Amygdala (tissue), 56 donors: Measurements from ENCODE around the gene MRPS18B.
A peak's percentile ranks its signal among the peaks of the same experiment; 100 is the strongest.

Experiments
- DNase-seq, 56 donors: peaks; one replicate each; lab custom pipeline; 2025; lab: John Stamatoyannopoulos, UW

Gene MRPS18B

GRCh38 chr6:30601815-30602641, 15.6 kb upstream of the MRPS18B start:
- DNase-seq, result peak in 1 of 56 donors; percentile 14

GRCh38 chr6:30603961-30604360, 13.7 kb upstream of the MRPS18B start:
- no peak for DNase-seq

- no peak for DNase-seq
Measured at GRCh38 chr6:30610065-30610464, 7.6 kb upstream of the MRPS18B start.

GRCh38 chr6:30611150-30611855, 6.3 kb upstream of the MRPS18B start:
- DNase-seq, result no peak

- DNase-seq, result no peak
Measured at GRCh38 chr6:30611856-30612194, 5.8 kb upstream of the MRPS18B start.

- DNase-seq, result no peak
Measured at GRCh38 chr6:30612213-30612612, 5.4 kb upstream of the MRPS18B start.

- no peak for DNase-seq
Measured at GRCh38 chr6:30612687-30613248, 4.9 kb upstream of the MRPS18B start.

GRCh38 chr6:30613251-30614043, 4.2 kb upstream of the MRPS18B start:
- no peak for DNase-seq

- DNase-seq, result peak in 5 of 56 donors; percentile 10 to 43 (median 15)
Measured at GRCh38 chr6:30614044-30614842, 3.4 kb upstream of the MRPS18B start.

- DNase-seq, result peak in 55 of 56 donors; percentile 12 to 95 (median 79)
Measured at GRCh38 chr6:30614843-30615218, 2.8 kb upstream of the MRPS18B start.

GRCh38 chr6:30615219-30615957, 2.3 kb upstream of the MRPS18B start:
- peak in 23 of 56 donors; percentile 13 to 60 (median 30) for DNase-seq

GRCh38 chr6:30615958-30616810, 1.5 kb upstream of the MRPS18B start:
- DNase-seq, result peak in 6 of 56 donors; percentile 2 to 71 (median 6)

GRCh38 chr6:30616811-30617564, 652 bp upstream of the MRPS18B start, which contains the start of gene PPP1R10:
Gene PPP1R10, minus strand, starts transcription at chr6:30617243. Its CDS starts 7,299 bp downstream, at chr6:30609944.
- peak; percentile 87 to 100 (median 98) for DNase-seq

- DNase-seq, result no peak
Measured at GRCh38 chr6:30618270-30618797, 694 bp downstream of the MRPS18B start.

GRCh38 chr6:30619561-30619960, 1.9 kb downstream of the MRPS18B start:
- DNase-seq, result no peak

- DNase-seq, result no peak
Measured at GRCh38 chr6:30625511-30625910, 7.9 kb downstream of the MRPS18B start.
